ENCODE data around the gene NCKAP5L.

GRCh38 chr12:49877066-49877465 is 48.9 kb upstream of the NCKAP5L start:
- no peak for TF ChIP-seq CTCF (conservative IDR thresholded peaks at IDR 0.05)
- TF ChIP-seq EZH2 (IDR thresholded peaks at IDR 0.05; ENCODE audit: low read depth) = no peak
